ENCODE data around the gene ANKRD33. TPM values are rescaled to one million over a fixed set of nuclear protein-coding genes. Genes with fewer than 3 reads are reported as not detected.

Gene ANKRD33
- total and polyA plus RNA-seq, 2 of the 8 experiments (the other 6 are each of a cell fraction or from before 2014, with no cell fraction given), result 0.41 to 0.53 TPM

DNA sequence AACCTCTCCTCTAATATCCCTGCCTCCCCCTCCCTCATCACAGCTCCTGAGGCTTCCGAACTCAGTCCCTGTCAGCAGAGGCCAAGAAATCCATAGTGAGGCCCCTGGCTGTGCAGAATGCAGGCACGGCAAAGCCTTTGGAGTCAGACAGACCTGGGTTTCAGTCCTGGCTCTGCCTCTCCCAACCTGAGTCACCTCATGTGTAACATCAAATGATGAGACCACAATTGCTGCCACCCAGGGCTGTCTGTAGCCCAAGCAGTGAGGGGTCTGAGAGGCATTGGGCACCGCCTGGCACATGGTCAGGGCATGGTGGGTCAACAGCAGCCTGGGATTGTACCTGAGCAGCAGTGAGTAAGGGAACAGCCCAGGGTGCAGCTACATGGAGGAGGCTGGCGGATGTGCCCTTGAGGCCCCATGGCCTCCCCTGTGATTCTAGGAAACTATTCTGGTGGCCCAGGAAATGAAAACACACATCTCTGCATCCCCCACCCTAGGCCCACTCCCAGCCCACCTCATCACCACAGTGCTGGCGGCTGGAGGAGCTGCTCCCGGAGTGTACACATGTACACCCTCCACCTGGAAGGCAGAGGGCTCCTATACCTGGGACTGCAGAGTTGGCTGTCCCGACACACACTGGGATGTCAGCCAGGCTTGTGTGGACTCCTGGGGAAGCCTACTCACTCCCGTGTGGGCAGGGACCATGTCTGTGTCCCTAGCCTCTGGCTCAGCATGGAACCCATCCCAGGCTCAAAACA lies 7.7 kb downstream of the ANKRD33 start:
- Histone ChIP-seq H2BK15ac (ENCODE audit: low read length) (no peak overlapping the region), H3K36me3 (ENCODE audit: control insufficient read depth in 2 of 4, insufficient read depth in 4 of 4, low read length in 3 of 4) (no peaks in the 10 kb centered on the region; a peak in 1 of 8 replicates), H3K23ac (ENCODE audit: insufficient read length) (no peak overlapping the region), H2AFZ (ENCODE audit: low read length) (no peak overlapping the region), H3K4ac (replicated peaks; ENCODE audit: insufficient read length, low read depth, low read length) (no peak overlapping the region), H4K8ac (ENCODE audit: extremely low read depth, insufficient read depth, low read length) (no peak overlapping the region), H4K20me1 (replicated peaks in 1 of 2; ENCODE audit: control insufficient read depth in 1 of 2, insufficient read depth in 2 of 2, low read length in 2 of 2) (peaks cover 0 to 2% of the 10 kb centered on the region in 2 experiments), H3K4me2 (ENCODE audit: insufficient read depth in 1 of 2, low read depth in 2 of 2, low read length in 2 of 2) (no peak overlapping the region), H3K9ac (replicated peaks in 1 of 4; ENCODE audit: extremely low read depth in 1 of 4, low read depth in 3 of 4, low read length in 3 of 4) (no peak overlapping the region), H3K27ac (ENCODE audit: low read depth, low read length) (no peak overlapping the region), H3K56ac (replicated peaks; ENCODE audit: insufficient read length, low read depth, low read length) (no peak overlapping the region), H3K27me3 (replicated peaks in 1 of 4; ENCODE audit: control insufficient read depth in 3 of 4, extremely low read depth in 1 of 4, insufficient read depth in 3 of 4, low read length in 3 of 4) (no peaks in the 10 kb centered on the region), H3K14ac (ENCODE audit: insufficient read length) (no peak overlapping the region), H4K5ac (ENCODE audit: insufficient read length, low read depth, low read length) (no peak overlapping the region), H3K79me2 (ENCODE audit: control insufficient read depth in 1 of 2, insufficient read depth in 2 of 2, low read length in 2 of 2) (no peaks in the 10 kb centered on the region), H2AK5ac (ENCODE audit: low read depth, low read length) (no peak overlapping the region), H2BK12ac (ENCODE audit: low read depth, low read length) (no peak overlapping the region), H3K4me1 (replicated peaks in 1 of 4; ENCODE audit: control insufficient read depth in 3 of 4, insufficient read depth in 4 of 4, low read length in 3 of 4) (no peaks in the 10 kb centered on the region), H3K23me2 (ENCODE audit: low read depth, low read length) (no peaks in the 10 kb centered on the region), H2BK120ac (replicated peaks; ENCODE audit: low read depth, low read length) (no peak overlapping the region), H3K79me1 (ENCODE audit: low read depth, low read length) (no peaks in the 10 kb centered on the region), H3K4me3 (ENCODE audit: extremely low read depth in 1 of 4, insufficient read depth in 2 of 4, low read depth in 3 of 4, low read length in 4 of 4) (no peak overlapping the region), H2BK20ac (ENCODE audit: low read length) (no peak overlapping the region), H2BK5ac (ENCODE audit: low read depth, low read length) (no peak overlapping the region), H3K18ac (ENCODE audit: extremely low read depth, low read length) (no peak overlapping the region), H3K9me3 (ENCODE audit: insufficient read depth in 2 of 2, low read depth in 1 of 2, low read length in 1 of 2) (no peaks in the 10 kb centered on the region), H4K91ac (replicated peaks; ENCODE audit: insufficient read length, low read length) (peak overlapping the region; percentile 49)
- POLR2A ChIA-PET (ENCODE audit: partially characterized antibody), result interaction anchor here (0.6 to 1.7 kb wide), 3 partner anchors 10 to 31 kb away, joined by 3 to 5 read pairs (median 4); no protein-coding TSS in a partner anchor
- CTCF ChIA-PET (ENCODE audit: partially characterized antibody), result interaction anchor here (1.4 to 10.9 kb wide), 15 partner anchors 10 to 130 kb away, joined by 4 to 140 read pairs (median 12); partner anchors contain the start of gene ACVRL1
- no peak for FAIRE-seq
- no peak for DNase-seq (ENCODE audit: low read depth in 1 of 2, low spot score in 2 of 2)
- WGBS, 2 experiments (ENCODE audit: extremely low coverage in 1 of 2, insufficient coverage in 1 of 2, insufficient read length in 1 of 2, insufficient replicate concordance in 2 of 2, low coverage in 1 of 2, low lambda C conversion rate in 2 of 2, missing lambda C conversion rate in 1 of 2), result 88% methylated on average over 8 of the region's 8 CpGs; no CpG with 5 or more reads in 1 of the 2 experiments
- TF ChIP-seq GTF2F1 (IDR thresholded peaks at IDR 0.05; ENCODE audit: borderline replicate concordance, low read depth, low read length) (no peak), SIN3A (conservative IDR thresholded peaks at IDR 0.05 in 1 of 2, IDR thresholded peaks at IDR 0.05 in 1 of 2; ENCODE audit: low read depth in 1 of 2, low read length in 2 of 2) (no peak), KDM4A (IDR thresholded peaks at IDR 0.05; ENCODE audit: low read depth, low read length, severe bottlenecking) (no peak), SP1 (IDR thresholded peaks at IDR 0.05; ENCODE audit: low read depth, low read length) (no peak), RAD21 (IDR thresholded peaks at IDR 0.05 in 1 of 2, conservative IDR thresholded peaks at IDR 0.05 in 1 of 2; ENCODE audit: low read depth in 2 of 2, low read length in 2 of 2) (no peak), CHD1 (IDR thresholded peaks at IDR 0.05; ENCODE audit: low read depth, low read length) (no peak), POLR2AphosphoS5 (IDR thresholded peaks at IDR 0.05; ENCODE audit: low read depth, low read length) (no peak), BRCA1 (IDR thresholded peaks at IDR 0.05; ENCODE audit: low read depth, low read length) (no peak), GABPA (IDR thresholded peaks at IDR 0.05; ENCODE audit: borderline replicate concordance, insufficient read depth, low read length) (no peak), TEAD4 (IDR thresholded peaks at IDR 0.05; ENCODE audit: low read depth, low read length) (no peak)

Measured in H1 (cell line).